Right lobe of liver (tissue), 4 donors: ENCODE data around the gene SCP2D1.

Source experiments
- POLR2A ChIP-seq: fragments of 450-650 bp; IDR thresholded peaks from one replicate; pipeline ENCODE4 v1.6.1; 2017; ENCODE audit warnings: antibody characterized with exemption, mild to moderate bottlenecking
- TF ChIP-seq, protein P1 (sequence below), 4 donors: fragments of 200-600 bp in 3 of 4; fragments of 450-650 bp in 1 of 4; IDR thresholded peaks; one replicate each; pipeline versions ENCODE4 v1.5.1 to v1.8.0; 2016 to 2022; ENCODE audit warnings: antibody characterized with exemption in 4 of 4, mild to moderate bottlenecking in 2 of 4
- donor health status: DM: no; HTN: no; CAD: no.
- donor health status: DM: no; HTN: no; CAD: no.
- donor health status: DM: no; HTN: yes; CAD: no.

DNA sequence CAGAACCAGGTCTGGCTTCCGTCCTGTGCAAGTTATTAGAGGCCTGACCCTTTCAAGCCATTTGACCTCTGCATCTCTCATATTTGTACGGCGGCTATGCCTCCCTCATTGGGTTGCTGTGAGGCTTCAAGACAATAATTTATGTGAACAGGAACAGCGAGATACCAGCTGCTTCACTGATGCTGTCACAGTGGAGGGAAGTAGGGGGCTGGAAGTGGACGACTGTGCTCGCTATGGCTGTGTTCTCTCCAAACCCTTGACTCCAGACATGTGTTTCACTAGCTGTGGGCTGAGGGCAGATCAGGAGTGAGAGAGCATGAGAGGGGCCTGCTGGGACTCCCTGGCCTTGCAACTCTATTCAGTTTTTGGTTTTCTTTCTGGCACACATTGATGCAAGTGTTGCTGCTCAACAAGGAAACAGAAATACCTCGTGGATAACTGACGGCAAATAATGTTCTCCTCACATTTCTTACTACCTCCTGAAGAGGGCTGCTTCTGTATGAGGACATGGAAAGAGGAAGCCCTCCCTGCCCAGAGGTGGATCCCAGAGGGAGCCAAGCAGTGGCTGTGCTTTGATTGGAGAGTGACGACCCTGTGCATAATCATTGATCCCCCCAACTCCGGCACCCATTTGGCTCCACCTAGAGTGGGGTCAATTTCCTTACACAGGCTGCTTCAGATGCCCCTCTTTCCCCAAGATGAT, 34.7 kb upstream of the SCP2D1 start:
- TF ChIP-seq, protein P1, sequence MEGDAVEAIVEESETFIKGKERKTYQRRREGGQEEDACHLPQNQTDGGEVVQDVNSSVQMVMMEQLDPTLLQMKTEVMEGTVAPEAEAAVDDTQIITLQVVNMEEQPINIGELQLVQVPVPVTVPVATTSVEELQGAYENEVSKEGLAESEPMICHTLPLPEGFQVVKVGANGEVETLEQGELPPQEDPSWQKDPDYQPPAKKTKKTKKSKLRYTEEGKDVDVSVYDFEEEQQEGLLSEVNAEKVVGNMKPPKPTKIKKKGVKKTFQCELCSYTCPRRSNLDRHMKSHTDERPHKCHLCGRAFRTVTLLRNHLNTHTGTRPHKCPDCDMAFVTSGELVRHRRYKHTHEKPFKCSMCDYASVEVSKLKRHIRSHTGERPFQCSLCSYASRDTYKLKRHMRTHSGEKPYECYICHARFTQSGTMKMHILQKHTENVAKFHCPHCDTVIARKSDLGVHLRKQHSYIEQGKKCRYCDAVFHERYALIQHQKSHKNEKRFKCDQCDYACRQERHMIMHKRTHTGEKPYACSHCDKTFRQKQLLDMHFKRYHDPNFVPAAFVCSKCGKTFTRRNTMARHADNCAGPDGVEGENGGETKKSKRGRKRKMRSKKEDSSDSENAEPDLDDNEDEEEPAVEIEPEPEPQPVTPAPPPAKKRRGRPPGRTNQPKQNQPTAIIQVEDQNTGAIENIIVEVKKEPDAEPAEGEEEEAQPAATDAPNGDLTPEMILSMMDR (IDR thresholded peaks at IDR 0.05) = no peak
- no peak for TF ChIP-seq POLR2A
